Stomach (tissue), 4 donors: ENCODE measurements around the gene SSTR3.

Experiments
- EP300 ChIP-seq: sonication (generic); formaldehyde crosslinking; IDR thresholded peaks from one replicate; pipeline ENCODE4 v1.6.1; 2017; ENCODE audit warnings: antibody characterized with exemption
- TF ChIP-seq, protein P1 (sequence below), 7 experiments: fragments of 450-650 bp in 4 of 7; fragments of 200-600 bp in 3 of 7; sonication (generic) in 3 of 7; IDR thresholded peaks; one replicate each; pipeline ENCODE4 v1.5.1; 2016 to 2019; ENCODE audit warnings: antibody characterized with exemption in 7 of 7, control low read depth in 2 of 7, mild to moderate bottlenecking in 1 of 7

DNA sequence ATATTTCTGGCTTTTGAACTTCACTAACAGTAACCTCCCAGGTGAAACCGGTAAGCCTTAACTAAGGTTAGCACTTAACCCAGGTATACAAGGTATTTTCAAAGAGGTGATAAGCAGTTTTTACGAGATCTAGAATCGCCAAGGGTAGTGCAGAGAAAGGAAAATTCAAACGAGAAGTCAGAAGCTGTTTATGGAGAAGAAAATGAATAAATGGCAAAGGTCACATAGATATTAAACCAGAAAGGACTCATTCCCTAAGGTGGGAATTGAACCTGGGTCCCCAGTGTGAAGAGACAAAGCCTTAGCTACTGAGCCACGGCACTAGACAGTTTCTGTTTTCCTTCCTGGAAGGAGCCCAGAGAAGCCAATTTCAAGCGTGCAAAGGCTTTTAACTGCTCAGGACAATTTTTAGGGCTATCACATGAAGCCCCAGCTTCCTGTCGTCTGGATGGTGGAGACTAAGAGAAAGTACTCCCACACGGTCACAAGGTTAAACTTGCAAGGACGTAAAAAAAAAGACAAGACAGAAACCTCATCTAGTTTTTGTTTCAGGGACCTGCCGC is 18.6 kb downstream of the SSTR3 start:
- TF ChIP-seq, protein P1, sequence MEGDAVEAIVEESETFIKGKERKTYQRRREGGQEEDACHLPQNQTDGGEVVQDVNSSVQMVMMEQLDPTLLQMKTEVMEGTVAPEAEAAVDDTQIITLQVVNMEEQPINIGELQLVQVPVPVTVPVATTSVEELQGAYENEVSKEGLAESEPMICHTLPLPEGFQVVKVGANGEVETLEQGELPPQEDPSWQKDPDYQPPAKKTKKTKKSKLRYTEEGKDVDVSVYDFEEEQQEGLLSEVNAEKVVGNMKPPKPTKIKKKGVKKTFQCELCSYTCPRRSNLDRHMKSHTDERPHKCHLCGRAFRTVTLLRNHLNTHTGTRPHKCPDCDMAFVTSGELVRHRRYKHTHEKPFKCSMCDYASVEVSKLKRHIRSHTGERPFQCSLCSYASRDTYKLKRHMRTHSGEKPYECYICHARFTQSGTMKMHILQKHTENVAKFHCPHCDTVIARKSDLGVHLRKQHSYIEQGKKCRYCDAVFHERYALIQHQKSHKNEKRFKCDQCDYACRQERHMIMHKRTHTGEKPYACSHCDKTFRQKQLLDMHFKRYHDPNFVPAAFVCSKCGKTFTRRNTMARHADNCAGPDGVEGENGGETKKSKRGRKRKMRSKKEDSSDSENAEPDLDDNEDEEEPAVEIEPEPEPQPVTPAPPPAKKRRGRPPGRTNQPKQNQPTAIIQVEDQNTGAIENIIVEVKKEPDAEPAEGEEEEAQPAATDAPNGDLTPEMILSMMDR (IDR thresholded peaks at IDR 0.05), result no peak
- no peak for TF ChIP-seq EP300
